NCI-H2107 (cell line): Measurements from ENCODE around the gene ALG12.
"Not testable (repeated sequence)": the region's sequence is repeated elsewhere in the genome, so short reads cannot be mapped to it uniquely, and the experiment has no call there.

Experiments used
- DNase-seq: peaks from one replicate; lab custom pipeline; 2025; lab: John Stamatoyannopoulos, UW

ALG12 gene

DNA sequence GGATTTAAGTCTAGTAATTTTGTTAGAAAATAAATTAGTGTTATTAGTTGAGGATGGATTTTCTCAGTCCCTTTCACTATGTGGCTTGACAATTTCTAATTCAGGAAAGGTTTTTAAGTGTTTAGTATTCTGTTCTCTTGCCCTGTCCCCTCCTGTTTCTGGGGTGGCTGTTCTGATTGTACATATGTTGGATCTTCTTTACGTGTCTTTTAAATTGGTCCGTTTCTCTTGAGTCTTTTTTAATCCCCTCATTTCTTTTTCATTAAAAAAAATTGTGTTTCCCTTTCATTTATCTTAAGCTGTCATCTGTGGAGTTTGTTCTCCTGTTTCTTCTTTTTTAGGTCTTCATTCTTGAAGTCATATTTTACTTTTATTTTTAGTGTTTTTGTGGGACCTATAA, 52.1 kb downstream of the ALG12 start:
- DNase-seq: no peak

DNA sequence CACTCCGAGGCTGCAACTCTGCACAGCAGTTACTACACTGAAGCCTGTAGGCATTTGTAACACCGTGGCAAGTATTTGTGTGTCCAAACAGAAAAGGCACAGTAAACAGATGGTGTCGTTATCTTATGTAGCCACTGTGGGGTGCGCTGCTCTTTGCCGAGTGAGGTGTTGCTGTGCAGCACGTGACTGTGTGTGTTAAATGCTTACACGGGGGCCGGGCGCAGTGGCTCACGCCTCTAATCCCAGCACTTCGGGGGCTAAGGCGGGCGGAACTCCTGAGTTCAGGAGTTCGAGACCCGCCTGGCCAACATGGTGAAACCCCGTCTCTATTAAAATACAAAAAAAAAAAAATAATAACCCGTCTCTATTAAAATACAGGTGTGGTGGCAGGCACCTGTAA, 53.1 kb downstream of the ALG12 start:
- DNase-seq: no peak

DNA sequence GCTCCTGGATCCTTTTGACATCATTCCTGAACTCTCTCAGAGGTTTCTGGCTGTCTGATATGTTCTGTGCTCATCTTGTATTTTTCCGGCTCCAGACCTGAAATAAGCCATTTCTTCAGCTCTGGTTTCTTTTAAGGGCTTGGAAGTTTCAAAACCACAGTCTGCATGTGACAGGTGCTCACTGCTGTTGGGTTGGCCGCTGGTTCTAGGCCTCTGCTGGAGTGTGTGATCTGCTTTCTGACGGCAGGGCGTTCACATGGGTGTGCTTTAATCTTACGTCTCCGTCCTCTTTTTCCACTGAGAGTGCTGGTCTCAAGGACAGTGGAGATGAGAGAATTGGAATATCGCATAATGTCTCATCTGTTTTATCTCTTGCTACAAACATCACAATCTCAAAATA, 54.3 kb downstream of the ALG12 start:
- no peak for DNase-seq

DNA sequence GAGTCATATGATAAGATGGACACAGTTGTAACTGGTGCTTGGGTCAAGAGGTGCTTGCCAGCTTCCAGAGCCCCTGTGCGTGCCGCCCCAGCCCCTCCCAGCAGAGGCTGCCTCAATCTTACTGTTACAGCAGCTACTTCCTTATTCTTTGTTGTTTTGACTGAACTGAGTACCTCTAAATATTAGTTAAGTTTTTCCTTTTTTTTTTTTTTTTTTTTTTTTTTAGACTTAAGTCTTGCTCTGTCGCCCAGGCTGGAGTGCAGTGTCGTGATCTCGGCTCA, 55.8 kb downstream of the ALG12 start:
- no peak for DNase-seq

DNA sequence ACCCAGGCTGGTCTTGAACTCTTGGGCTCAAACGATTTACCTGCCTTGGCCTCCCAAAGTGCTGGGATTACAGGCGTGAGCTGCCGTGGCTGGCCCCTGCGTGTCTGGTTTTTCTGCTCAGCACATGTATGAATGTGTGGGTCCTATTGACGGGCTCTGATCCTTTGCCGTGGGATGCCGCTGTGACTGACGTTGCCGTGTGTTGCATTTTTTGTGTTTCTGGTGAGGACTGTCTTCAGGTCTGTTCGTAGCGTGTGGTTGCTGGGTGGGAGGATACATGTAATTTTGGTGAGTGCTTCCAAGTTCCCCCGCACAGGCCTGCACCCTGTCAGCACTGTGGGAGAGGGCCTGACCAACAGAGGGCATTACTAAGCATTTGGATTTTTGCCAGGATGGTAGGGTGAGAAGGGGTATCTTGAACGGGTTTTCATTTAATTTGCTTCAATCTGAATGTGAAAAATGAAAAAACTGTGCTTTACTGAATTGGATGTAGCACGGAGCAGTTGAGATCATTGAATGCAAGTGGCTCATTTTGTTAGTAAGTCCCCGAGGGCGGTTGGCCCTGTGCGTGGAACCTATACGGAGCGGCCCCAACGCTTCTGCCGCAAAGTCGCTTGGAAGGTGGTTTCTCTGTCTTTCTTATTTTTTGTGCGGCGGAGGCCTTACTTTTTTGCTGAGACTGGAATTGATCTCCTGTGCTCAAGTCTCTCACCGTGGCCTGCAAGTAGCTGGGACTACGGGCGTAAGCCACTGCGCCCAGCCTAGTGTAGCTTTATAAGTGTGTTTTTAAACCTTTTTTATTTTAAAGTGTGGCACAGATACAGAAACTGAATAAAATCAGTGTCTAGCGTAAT, 56.4 kb downstream of the ALG12 start:
- DNase-seq: no peak

DNA sequence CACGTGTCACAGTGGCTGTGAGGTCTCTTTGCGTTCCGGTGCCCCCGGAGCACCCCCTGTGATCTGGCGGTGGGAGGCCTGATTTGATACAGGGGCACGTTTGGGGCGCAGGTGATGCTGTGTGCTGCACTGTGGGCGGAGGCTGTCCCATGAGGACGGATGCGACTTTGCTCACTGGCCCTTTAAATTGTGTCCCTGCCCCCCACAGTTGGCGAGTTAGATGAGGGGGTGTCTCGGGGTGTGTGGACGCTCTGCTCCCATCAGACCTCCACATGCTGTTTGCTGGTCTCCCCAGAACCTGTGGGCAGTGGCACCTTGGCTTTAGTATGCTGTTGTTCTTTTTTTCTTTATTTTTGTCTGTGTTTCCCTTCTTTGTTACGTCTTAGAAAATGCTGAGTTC, 59.4 kb downstream of the ALG12 start:
- DNase-seq: no peak

DNA sequence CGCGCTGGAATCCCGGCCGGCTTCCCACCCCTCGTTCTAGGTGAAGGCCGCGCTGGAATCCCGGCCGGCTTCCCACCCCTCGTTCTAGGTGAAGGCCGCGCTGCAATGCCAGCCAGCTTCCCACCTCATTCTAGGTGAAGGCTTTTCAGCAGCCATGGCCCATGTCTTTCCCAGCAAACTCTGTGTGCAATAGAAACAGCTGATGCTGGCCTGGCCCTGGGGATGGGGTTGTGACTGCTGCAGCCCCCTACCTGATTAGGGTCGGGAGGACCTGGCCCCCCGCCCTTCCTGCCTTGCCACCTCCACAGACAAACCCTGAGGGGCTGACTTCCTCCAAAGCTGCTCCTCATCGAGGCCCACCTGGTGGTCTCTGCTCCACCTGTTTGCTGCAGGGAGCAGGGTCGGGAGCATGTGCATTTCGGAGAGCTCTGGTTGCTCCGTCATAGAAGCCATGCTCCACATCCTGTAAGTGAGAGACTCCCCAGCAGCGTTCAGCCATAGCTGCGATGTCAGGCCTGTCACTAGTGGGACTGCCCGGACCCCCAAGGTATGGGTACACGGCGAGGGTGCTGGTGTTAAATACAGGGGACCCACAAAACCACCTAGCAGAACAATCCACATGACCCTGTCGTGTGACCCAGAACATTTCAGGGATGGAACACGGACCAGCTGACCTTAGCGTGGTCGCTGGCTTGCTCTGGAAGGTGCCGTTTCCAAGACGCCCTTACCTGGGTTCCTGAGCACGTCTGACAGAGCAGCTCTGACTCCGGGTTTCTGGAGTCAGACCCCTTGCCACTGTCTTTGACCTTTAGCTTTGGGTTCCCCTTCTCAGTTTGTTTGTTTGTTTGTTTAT, 61.2 kb downstream of the ALG12 start:
- no peak for DNase-seq

DNA sequence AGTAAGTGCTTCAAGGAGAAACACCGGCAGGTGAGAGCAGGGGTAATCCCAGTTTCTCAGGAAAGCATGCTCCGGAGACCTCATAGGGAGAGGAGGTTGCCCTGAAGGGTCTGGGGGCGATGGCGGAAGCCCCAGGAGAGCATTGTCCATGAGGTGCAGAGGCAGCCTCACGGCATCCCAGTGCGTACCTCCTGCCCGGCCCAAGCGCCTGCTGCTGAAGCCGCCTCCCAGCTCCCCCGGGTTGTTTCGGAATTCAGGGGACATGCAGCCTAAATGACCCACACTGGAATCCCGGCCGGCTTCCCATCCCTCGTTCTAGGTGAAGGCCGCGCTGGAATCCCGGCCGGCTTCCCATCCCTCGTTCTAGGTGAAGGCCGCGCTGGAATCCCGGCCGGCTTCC, 61.9 kb downstream of the ALG12 start:
- DNase-seq: no peak

DNA sequence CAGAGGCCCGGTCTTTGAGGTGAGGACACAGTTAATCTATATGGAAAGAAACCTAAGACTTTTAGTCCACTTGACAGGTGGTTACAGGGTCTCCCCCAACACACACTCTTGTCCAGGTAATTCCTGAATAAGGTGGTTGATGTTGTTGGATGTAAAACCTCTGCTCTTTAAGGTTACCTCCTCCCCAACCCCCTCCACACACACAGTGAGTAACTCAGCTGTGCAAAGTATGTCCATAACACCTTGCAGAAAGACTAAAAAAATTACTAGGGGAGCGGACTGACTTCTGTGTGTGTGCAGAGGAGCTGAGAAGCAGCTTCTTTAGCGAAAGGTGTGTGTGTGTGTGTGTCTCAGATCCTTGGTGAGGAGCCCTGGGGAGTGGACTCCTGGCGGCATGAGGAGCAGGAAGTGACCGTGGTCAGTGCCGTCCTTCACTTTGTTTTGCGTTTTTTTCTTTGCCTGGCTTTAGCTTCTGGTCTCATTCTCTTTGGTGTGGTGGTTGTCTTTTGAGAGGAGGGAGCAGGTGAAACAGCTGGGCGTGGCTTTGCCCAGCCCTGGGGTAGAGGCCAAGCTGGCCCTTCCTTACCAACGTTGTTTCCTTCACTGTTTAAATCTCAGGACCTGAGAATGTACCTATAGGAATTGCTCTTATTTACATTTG, 62.9 kb downstream of the ALG12 start:
- DNase-seq: no peak

DNA sequence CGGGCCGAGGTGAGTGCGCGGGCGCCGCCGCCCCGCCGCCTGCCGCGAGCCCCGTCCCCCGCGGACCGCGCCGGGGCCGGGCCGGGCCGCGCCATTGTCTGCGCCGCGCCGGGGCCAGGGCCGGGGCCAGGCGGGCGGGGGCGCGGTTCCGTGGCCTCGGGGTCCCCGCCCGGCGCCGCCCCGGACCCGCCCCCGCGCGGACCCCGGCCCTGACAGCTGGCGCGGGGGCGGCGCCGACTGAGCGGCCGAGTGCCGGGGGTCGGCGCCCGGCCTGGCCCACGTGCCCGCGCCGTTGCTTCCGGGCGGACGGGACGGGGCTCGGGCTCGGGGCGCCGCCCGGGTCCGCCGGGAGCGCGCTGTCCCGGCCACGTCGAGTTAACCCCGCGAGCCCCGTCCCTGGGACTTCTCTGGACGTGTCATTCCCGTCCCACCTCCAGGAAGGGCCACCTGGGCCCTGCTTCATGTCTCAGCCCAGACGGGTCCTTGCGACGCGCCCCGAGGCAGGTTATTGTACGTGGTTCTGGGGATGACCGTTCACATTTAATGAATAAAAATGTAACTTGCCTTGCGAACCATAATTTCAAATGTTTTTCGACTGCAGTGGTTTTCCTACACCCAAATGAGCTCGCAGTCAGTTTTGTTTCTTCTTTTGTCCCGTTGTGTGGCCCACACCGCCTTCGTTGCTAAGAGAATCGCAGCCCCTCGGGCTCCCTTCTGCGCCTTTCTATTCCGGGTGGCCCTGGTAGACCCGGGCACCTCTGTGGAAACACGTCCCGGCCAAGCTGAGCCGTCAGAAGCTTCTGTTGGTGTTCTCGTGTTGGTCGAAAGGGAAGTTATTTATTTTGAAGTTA, 64.0 kb downstream of the ALG12 start:
- no peak for DNase-seq

DNA sequence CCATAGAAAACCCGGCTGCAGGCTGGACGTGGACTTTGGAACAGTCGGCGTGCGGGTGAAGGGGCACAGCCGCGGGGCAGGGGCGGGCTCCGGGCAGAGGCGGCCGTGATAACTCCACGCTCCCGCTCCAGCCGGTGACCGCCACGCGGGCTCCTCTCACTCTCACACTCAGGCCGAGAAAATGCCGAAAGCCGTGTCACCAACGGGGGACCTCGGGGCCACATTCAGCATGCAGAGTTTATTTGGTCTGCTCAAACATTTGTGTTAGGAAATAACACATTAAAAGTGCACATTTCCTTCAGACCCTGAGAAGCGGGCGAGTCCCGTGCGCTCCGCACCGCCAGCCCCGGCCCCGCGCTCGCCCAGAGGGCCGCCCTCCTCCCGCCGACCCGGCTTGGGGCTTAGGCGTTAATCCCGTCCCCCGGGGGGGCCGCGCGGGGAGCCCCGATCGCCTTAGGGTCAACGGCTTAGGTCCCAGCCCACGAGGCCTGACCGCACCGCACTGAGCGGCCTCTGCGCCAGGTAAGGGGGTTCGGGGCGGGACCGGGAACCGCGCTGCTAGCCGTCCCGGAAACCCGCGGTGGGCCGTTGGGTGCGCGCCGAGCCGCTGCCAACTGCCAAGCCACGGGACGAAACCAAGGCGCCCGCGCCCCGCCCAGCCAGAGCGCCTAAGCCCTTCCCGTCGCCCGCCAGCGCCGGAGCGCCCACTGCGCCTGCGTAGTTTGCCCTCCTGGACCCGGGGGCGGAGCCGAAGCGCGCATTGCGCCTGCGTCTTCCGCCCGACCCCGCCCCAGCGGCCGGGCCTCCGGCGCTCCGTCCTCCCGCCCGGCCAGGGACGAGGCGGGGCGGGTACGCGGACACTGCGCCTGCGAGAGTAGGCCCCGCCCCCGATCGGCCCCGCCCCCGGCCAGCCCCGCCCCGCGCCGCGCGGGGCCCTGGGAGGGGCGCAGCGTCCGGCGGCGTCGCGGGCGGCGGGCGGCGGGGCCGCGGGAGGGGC, 65.0 kb downstream of the ALG12 start, which contains the start of gene ZBED4:
ZBED4 (plus strand) TSS at position 947 of the 997 bp plus-strand sequence. CDS start 29,819 bp downstream, outside the sequence.
- DNase-seq: peak; percentile 93

DNA sequence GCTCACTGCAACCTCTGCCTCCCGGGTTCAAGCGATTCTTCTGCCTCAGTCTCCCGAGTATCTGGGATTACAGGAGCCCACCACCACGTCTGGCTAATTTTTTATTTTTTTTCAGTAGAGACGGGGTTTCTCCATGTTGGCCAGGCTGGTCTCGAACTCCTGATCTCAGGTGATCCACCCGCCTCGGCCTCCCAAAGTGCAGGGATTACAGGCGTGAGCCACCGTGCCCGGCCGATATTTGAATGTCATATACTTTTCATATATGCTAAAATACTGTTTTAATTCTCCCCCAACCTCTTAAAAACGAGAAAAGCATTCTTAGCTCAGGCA, 65.7 kb downstream of the ALG12 start:
- not testable (repeated sequence) for DNase-seq

DNA sequence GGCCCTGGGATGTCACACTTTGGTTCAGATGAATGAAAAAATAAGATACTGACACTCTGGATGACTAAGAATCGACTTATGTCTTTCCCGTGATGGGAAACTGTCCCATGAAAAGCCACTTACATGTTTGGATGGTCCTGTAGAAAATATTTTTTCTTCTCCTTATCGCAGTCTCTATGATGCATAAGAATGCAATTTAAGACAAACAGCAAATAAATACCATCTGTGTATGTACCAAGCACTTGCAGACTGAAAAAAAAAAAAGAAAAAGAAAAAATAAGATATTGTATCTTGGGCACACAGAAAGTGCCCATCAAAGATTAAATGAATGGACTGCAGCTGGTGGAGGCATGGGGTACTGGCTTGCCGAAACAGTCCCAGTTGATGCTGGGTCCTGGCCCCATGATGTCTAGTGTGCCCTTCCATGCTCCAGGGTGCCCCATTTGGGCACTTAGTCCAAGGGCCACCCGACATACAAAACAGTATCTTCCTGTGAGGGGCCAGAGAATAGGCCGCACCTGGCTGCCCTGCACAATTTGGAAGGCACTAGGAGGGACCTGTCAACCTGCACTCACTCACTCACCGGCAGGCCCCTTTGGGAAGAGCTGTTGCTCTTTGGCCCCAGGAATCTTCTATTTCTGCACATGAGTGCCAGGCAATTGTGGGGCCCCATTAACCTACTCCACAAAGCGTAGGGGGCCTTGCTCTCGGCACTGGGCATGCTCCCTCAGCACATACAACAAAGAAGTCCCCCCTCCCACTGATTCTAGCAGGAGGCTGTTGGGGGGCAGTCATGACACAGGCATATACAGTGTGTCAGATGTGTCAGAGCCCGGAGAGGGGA, 67.1 kb downstream of the ALG12 start:
- no peak for DNase-seq
